H54 (cell line): ENCODE results near the gene GAD2.
A peak's percentile ranks its signal among the peaks of the same experiment; 100 is the strongest.

Source experiments
- DNase-seq: peaks from one replicate; pipeline ENCODE4 v3.0.0; 2011; ENCODE audit warnings: low spot score, mixed read lengths; ENCODE audit not compliant: insufficient read length
- FAIRE-seq: peaks from 3 replicates; lab custom pipeline; 2011; peaks lifted over from hg19 to GRCh38; lab: Jason Lieb, UNC
- POLR2A ChIP-seq: IDR thresholded peaks from 2 replicates; pipeline ENCODE4 v1.6.1; 2011; ENCODE audit warnings: low read depth, mild to moderate bottlenecking, low read length

Gene GAD2

DNA sequence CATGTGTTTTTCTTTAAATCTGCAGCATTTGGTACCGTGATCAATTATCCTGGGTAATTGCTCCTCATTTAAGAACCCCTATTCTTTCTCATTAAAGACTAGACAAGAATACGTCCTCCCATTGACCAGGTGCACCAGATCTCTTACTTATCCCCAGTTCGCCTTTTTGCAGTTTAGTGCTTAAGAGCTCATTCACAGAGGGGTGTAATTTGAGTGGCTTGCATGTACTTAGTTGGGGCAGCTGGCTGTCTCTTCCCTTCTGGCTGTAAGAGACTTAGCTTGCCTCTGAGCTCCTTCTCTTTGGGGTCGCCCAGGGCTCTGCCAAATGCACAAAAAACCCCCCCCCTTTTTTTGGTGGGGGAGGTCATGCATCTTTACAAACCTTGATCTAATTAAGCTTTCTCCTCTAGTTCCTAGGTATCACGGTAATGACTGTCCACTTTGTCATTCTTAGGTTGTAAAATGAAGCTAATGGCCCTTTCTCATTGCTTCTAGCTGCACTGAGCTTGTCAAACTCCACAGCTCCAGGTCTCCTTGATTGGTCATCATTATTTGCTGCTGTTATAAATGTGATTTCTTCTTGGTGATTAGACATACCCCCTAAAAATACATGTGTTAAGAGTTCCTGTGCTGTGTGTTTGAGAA, 26.3 kb downstream of the GAD2 start:
- no peak for TF ChIP-seq POLR2A
- FAIRE-seq (no peak), DNase-seq (no peak)

DNA sequence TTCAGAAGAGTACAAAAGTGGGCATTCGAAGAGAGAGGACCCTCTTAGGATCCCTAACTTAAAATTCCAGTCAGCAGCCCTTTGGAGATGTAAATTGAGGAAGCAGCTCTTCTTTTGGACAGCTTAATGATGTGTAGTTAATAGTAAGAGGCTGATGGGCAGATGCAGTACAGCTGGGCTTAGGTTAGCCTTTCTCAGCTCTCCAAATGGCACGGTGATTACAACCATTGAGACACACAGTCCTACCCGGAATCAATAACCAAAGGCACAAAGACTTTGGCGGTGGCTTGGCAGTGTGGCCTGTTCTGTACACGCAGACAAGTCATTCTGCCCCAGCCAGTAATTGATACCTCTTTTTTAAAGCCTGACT, 26.8 kb downstream of the GAD2 start:
- no peak for FAIRE-seq
- DNase-seq = no peak
- no peak for TF ChIP-seq POLR2A

DNA sequence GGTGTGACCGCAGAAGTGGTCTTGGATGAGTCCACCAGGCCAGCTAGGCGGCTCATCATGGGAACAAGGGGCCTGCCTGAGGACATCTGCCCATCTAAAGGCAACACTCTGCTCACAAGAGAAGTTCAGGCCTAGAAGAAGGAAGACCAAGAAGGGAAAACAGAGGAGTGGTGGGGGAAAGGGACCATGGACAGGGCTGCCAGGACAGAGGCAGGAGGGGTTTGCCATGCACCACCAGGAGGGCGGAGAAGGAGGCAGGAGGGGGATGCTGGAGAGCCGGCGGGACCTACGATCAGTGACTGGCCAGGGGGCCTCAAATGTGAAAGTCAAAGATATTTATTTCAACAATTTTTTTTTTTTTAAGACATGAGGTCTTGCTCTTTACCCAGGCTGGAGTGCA, 33.1 kb downstream of the GAD2 start:
- no peak for FAIRE-seq
- TF ChIP-seq POLR2A = no peak
- no peak for DNase-seq

DNA sequence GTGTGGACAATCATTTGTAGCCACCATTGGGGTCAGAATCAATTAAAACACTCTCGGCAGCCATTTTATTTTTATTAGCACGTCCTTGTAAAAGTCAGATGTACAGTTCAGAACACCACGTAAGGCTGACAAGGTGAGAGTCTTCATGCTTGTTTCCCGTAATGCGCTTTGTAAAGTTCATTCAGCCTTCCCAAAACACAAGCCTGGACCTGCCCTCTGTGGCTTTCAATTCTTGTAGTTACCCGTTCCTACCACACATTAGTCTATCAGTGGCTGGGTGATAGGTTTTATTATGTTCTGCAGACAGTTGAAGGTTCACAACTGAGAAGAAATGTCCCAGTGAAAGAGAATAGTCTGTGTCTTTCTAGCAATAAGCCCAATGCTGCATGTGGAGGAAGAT, 35.4 kb downstream of the GAD2 start:
- DNase-seq = no peak
- TF ChIP-seq POLR2A = no peak
- no peak for FAIRE-seq

DNA sequence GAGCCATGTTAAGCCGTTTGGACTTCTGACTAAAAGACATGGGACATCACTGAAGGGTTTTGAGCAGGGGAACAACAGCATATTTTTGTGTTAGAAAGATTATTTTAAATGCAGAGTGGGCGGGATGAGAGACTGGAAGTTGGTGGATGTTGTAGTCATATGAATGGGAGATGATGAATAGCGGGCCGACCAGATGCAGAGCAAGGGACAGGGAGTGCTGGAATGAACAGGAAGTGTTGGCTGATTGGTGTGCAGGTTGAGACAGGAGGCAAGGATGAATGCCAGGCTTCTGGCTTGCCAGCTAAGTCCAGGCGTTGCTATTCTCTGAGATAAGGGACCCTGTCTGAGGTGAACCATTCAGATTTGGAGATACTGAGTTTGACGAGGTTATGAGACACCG, 38.0 kb downstream of the GAD2 start:
- FAIRE-seq = no peak
- TF ChIP-seq POLR2A = no peak
- DNase-seq = no peak

DNA sequence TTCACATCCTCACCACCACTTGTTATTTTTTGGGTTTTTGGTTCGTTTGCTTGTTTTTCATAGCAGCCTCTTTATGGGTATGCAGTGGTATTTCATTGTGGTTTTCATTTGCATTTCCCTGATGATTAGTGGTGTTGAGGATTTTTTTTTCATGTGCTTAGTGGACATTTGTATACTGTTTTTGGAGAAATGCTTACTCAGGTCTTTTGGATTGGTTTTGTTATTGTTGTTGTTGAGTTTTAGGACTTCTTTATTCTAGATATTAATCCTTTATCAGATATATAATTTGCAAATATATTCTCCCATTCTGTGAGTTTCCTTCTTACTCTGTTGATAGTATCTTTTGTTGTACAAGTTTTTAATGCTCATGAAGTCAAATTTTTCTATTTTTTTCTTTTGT, 42.8 kb downstream of the GAD2 start:
- DNase-seq (no peak), FAIRE-seq (no peak)
- TF ChIP-seq POLR2A = no peak

DNA sequence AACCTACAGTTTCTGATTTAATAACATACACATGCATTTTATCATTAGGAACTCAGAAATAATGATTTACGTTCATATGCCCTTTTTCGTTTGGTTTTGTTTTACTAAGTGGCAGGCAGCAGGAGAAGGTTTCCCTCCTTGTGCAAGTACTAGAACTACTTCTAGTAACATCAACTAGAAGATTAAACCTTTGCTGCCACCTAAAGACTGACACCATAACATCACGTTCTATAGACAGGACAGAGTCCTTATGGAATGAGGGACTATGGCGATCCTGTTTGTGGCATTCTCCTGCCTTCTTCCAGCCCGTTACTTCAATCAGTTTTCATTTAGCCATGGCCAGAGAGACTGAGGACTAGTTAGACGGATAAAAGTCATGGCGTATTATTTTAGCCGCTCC, 53.2 kb downstream of the GAD2 start:
- DNase-seq (peak; percentile 6), FAIRE-seq (no peak)
- TF ChIP-seq POLR2A = no peak

DNA sequence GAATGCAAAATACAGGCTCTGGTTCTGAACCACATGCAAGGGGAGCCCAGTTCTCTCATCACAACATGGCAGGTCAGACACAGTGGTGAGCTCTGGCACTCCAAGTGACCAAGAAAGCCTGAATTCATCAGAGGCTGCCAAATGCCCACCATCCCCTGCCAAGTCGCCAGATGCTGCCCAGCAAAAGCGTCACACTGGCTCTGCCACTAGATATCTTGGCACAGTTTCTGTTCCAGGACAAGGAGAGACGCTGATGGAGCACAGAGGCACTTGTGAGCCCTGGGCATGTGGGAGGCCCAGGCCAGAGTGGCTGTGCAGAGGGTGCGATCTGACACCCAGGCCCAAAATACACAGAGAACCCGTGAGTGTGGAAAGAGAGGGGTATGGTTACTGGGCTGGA, 57.8 kb downstream of the GAD2 start:
- DNase-seq = no peak

DNA sequence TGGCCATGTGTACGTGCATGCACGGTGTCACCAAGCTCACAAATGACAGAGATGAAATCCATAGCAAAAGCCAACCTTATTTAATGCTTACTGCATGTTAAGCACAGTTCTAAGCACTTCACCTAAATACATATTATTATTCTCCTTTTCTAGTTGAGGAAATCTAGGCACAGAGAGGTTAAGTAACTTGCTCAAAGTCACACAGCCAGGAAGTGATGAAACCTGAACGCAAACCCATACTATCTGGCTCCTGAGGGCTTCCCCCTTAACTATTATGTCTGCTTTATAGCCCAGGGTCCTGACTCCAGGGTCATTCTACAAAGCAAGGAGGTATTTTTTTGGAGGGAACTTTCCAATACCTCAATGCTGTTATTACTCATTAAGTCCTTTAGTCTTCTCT, 61.7 kb downstream of the GAD2 start:
- FAIRE-seq (no peak), DNase-seq (no peak)
- no peak for TF ChIP-seq POLR2A

More for the DNA sequence above, 57.8 kb downstream of the GAD2 start:
- no peak for FAIRE-seq
- TF ChIP-seq POLR2A = no peak

DNA sequence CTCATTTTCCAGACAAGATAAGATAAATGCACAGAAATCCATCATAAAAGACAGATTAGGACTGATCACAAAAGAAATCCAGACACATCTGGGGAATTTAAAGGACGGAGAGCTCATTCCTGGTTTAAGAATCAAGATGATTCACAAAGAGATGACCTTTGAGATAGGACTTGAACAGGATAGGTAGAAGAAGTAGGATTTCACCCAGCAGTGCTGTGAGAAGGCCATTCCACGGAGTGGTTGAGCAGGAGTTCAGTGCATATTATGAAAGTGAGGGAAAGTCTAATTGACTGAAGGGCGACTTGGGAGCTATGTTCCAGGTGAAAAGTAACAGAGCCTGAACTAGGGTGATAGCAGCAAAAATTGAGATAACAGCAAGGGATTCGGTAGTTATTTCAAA, 73.7 kb downstream of the GAD2 start:
- DNase-seq = no peak
- TF ChIP-seq POLR2A = no peak
- no peak for FAIRE-seq

DNA sequence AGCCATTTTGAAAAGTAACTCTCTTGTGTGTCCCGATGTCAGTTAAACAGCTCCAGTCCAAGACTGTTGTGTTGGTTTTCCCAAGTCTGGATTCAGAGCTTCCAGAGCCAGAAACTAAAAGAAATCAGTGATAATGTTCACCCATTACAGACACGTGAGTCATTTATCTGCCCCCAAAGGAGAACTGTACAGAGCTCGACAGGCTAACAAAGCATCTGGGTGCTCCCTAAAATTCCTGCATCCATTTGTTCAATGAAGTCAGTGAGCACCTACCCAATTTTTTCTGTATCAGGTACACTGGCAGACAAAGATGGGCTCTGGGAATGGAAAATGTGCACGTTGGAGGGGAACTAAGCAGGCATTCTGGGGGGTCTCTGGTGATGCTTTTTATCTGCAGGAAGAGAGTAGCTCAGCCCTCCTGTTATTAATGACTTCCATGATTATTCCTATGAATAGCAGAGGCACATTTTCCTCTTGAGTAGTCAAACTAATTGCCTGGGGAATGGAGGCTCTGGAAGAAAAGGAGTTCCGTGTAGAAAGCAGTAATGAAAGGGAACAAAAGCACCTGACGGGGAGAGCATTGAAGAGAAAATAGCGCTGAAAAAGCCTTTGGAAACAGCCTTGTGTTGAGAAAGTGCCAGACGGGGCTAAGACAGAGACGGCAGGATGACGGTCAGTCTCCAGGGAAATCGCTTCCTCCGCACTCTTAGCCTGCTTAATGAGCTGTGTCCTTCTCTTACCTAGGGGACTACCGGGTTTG, 75.3 kb downstream of the GAD2 start:
- no peak for TF ChIP-seq POLR2A
- FAIRE-seq (no peak), DNase-seq (no peak)

DNA sequence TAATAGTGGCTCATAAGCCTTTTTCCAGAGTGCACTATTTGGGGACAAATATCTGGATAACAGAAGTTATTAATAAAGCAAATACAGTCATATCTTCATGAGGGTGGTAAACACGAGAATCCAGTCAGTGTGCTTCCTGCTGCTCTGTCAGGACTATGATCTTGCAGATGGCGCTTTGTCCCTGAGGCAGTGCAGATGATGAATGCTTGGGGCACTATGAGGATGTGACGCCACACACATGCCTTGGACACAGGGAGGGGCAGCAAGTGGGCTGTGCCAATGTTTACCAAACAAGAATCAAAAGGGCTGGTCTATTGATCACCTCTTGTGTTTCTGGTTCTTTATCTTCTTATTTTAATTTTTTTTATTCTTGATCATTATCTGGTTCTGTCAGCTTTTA, 79.8 kb downstream of the GAD2 start:
- FAIRE-seq (no peak), DNase-seq (no peak)
- TF ChIP-seq POLR2A = no peak

DNA sequence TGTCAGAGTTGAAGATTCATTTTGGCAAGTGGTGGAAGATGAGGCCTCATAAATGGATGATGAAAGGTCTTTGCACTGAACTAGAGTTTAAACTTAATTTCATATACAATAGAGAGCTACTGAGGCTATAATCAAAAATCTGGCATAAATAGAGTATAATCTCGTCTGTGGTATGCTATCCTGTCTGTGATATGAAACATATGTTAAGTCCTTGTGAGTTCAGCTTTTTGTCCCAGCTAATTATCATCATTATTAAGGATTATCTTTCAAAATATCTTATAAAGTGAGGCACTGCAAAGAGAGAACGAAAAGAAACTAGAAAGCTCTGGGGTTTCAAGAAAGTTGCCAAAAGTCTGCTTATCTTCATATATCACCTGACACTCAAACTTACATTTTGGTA, 83.4 kb downstream of the GAD2 start:
- FAIRE-seq (no peak), DNase-seq (no peak)
- TF ChIP-seq POLR2A = no peak

DNA sequence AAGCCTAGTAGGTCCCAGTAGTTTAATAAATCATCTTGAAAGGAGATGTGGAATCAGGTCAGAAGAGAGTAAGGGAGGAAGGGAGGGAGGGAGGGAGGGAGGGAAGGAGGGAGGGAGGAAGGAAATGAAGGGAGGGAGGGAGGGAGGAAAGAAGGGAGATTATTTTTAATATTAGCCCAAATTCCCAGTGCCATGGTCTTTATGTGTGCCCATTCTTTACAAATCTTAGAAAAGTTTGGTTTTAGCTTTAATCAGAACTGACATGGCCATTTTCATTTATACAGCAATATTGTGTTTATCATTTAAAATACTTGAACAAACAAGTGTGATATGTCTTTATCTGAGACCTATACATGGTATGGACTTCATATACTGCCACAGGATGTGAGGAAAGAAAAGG, 86.8 kb downstream of the GAD2 start:
- no peak for TF ChIP-seq POLR2A
- DNase-seq (no peak), FAIRE-seq (no peak)

DNA sequence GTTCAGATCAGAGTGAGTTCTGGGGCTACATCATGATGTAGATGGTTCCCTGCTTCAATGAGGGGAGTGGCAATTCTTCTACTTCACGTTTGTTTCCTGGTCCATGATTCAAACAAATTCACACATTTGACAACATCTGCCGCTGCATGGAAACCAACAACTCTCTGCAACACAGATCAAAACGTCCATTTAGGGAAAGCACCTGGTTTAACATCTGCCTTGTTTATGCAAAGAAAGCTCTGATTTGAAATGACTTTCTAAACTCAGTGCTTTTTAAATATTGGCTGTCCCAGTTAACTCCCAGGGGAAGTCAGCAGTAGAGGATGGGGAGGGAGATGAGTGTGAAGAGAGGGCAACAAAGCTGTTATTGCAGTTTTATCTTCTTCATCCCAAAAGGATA, 93.8 kb downstream of the GAD2 start:
- DNase-seq = no peak
- no peak for FAIRE-seq
- no peak for TF ChIP-seq POLR2A
